GM12878 (cell line): ENCODE measurements around the gene FTO. TPM values are rescaled to one million over a fixed set of nuclear protein-coding genes. Genes with fewer than 3 reads are reported as not detected.

Experiments
- ATAC-seq: fragments of 200-7000 bp; cut with Tn5 transposase; 3 replicates; pipeline ENCODE4 v1.9.1; 2020; ENCODE audit warnings: mild to moderate bottlenecking, moderate library complexity
- BruUV-seq: library from RNA; stranded (reverse); fragments of 400-500 nt; replicated peaks from 2 replicates; lab custom pipeline; 2021; lab: Mats Ljungman, UMichigan
- CTCF ChIA-PET: fragments of 300-600 bp; sonication (Branson Sonifier 250); formaldehyde crosslinking; extraction: SDS; loops from one replicate; lab custom pipeline; 2021; ENCODE audit warnings: inconsistent platforms; lab: Yijun Ruan, JAX
- POLR2A ChIA-PET: fragments of 350-600 bp; formaldehyde crosslinking; extraction: SDS; loops from one replicate; lab custom pipeline; 2021; ENCODE audit warnings: inconsistent platforms; lab: Charles Lee
- RAD21 ChIA-PET: fragments of 300-600 bp; sonication (Branson Sonifier 250); formaldehyde crosslinking; loops from one replicate; lab custom pipeline; 2023; ENCODE audit warnings: antibody characterized with exemption; ENCODE audit not compliant: unreplicated experiment; lab: Charles Lee
- SMC1A ChIA-PET: fragments of 300-600 bp; sonication (Branson Sonifier 250); formaldehyde crosslinking; loops from one replicate; lab custom pipeline; 2023; ENCODE audit not compliant: unreplicated experiment, uncharacterized antibody; lab: Charles Lee
- DNase-seq: peaks from one replicate; pipeline ENCODE4 v3.0.0-alpha.2; 2011; ENCODE audit warnings: low read depth, low spot score
- FAIRE-seq: peaks from 3 replicates; lab custom pipeline; 2011; peaks lifted over from hg19 to GRCh38; lab: Jason Lieb, UNC
- H2AFZ ChIP-seq: 2 replicates; pipeline ENCODE4 v1.6.0; 2011; ENCODE audit warnings: low read depth, low read length, control low read depth; ENCODE audit not compliant: control insufficient read depth
- H3K27ac ChIP-seq: 2 replicates; pipeline ENCODE4 v1.5.1; 2011; ENCODE audit warnings: control low read depth; ENCODE audit not compliant: control insufficient read depth, insufficient read depth
- H3K27me3 ChIP-seq, 2 experiments: replicated peaks in 1 of 2; 2 replicates each; pipeline versions ENCODE4 v1.6.0 to v1.6.1; 2011; ENCODE audit warnings: low read length in 1 of 2; ENCODE audit not compliant: control insufficient read depth in 2 of 2, insufficient read depth in 2 of 2
- H3K36me3 ChIP-seq, 2 experiments: 2 replicates each; pipeline ENCODE4 v1.5.1; 2011; ENCODE audit warnings: low read length in 1 of 2; ENCODE audit not compliant: control insufficient read depth in 2 of 2, insufficient read depth in 2 of 2
- H3K4me1 ChIP-seq: 2 replicates; pipeline ENCODE4 v1.6.1; 2011; ENCODE audit warnings: mild to moderate bottlenecking, low read length, moderate library complexity, mixed read lengths; ENCODE audit not compliant: control insufficient read depth, insufficient read depth
- H3K4me2 ChIP-seq: 2 replicates; pipeline ENCODE4 v1.6.0; 2011; ENCODE audit warnings: control low read depth; ENCODE audit not compliant: control insufficient read depth, insufficient read depth
- H3K4me3 ChIP-seq: fragments of 200-600 bp; sonication (generic); 2 replicates; pipeline ENCODE4 v1.5.1; 2016
- H3K79me2 ChIP-seq: 2 replicates; pipeline ENCODE4 v1.6.0; 2011; ENCODE audit warnings: low read length; ENCODE audit not compliant: control insufficient read depth, insufficient read depth
- H3K9ac ChIP-seq: 2 replicates; pipeline ENCODE4 v1.8.0; 2011; ENCODE audit warnings: low read length, control low read depth, mixed read lengths; ENCODE audit not compliant: control insufficient read depth, insufficient read depth
- H3K9me3 ChIP-seq: replicated peaks from 3 replicates; pipeline ENCODE4 v1.5.1; 2011; ENCODE audit warnings: mild to moderate bottlenecking, low read length; ENCODE audit not compliant: control insufficient read depth, insufficient read depth
- H4K20me1 ChIP-seq: 2 replicates; pipeline ENCODE4 v1.6.0; 2011; ENCODE audit not compliant: control insufficient read depth, insufficient read depth
- E2F4 ChIP-seq: IDR thresholded peaks from 2 replicates; pipeline ENCODE4 v1.6.1; 2012; ENCODE audit warnings: low read depth, low read length, improper control_type of control experiment
- ELK1 ChIP-seq: IDR thresholded peaks from 2 replicates; pipeline ENCODE4 v1.6.1; 2012; ENCODE audit warnings: low read depth, low read length, improper control_type of control experiment
- KDM1A ChIP-seq: fragments of 200-600 bp; sonication (generic); IDR thresholded peaks from 2 replicates; pipeline ENCODE4 v1.6.1; 2016; ENCODE audit warnings: borderline replicate concordance
- NR2F1 ChIP-seq: fragments of 450-650 bp; conservative IDR thresholded peaks from 2 replicates; pipeline ENCODE4 v1.6.1; 2017; ENCODE audit warnings: mild to moderate bottlenecking
- SKIL ChIP-seq: fragments of 450-650 bp; IDR thresholded peaks from 2 replicates; pipeline ENCODE4 v1.6.1; 2017; ENCODE audit warnings: mild to moderate bottlenecking, low read depth, inconsistent platforms; ENCODE audit not compliant: poor library complexity, severe bottlenecking
- WRNIP1 ChIP-seq: IDR thresholded peaks from 2 replicates; pipeline ENCODE4 v1.6.1; 2011; ENCODE audit warnings: low read depth, low read length, improper control_type of control experiment, borderline replicate concordance
- ZBTB4 ChIP-seq: fragments of 450-650 bp; formaldehyde crosslinking; IDR thresholded peaks from 2 replicates; pipeline ENCODE4 v1.4.0; 2022; ENCODE audit warnings: mild to moderate bottlenecking, moderate library complexity
- ZZZ3 ChIP-seq: IDR thresholded peaks from 2 replicates; pipeline ENCODE4 v1.6.1; 2011; ENCODE audit warnings: low read depth; ENCODE audit not compliant: control insufficient read depth, insufficient read length
- WGBS: methylation state at CpG from one replicate; pipeline ENCODE4 v1.1.6; 2016; ENCODE audit warnings: low lambda C conversion rate; ENCODE audit not compliant: insufficient replicate concordance, insufficient coverage; ENCODE audit errors: missing lambda C conversion rate; 5-methylcytosine and 5-hydroxymethylcytosine counted together
- in situ Hi-C: fragments of 300-500 bp; cut with MboI; formaldehyde crosslinking; loops from 9 replicates; pipeline ENCODE4 v1.14.3; 2018; ENCODE audit warnings: mixed read lengths
- intact Hi-C: fragments of 100-400 bp; cut with micrococcal nuclease; formaldehyde crosslinking; loops from one replicate; pipeline ENCODE4 v1.14.2; 2022; ENCODE audit not compliant: unreplicated experiment
- polyA plus RNA-seq, 11 experiments: library from polyadenylated mRNA; depleted of rRNA in 4 of 11; unstranded in 6 of 11; stranded (reverse) in 5 of 11; fragments of >200 nt; fragmentation: Nextera tagmentation in 4 of 11; fragmentation: Illumina TruSeq in 1 of 11; extraction: Ambion mirVana in 4 of 11; extraction: Trizol in 1 of 11; gene quantifications; 1 replicate in 1 of 11; 2 replicates in 10 of 11; pipeline versions ENCODE4 v1.2.1 to v1.2.3, GENCODE V29; 2011 to 2016; ENCODE audit warnings: inconsistent platforms in 2 of 11, missing spikeins in 2 of 11, low read depth in 1 of 11
- total RNA-seq, 4 experiments: library from RNA; depleted of rRNA in 3 of 4; stranded (reverse); fragments of >200 nt in 3 of 4; fragmentation: Illumina TruSeq in 1 of 4; extraction: Trizol in 1 of 4; gene quantifications; 2 replicates each; pipeline versions ENCODE4 v1.2.1 to v1.2.3, GENCODE V29; 2013 to 2021

Gene FTO
- total and polyA plus RNA-seq, 10 of the 15 experiments (the other 5 are each of a cell fraction or from before 2014, with no cell fraction given), result 20.1 to 55.0 (median 47.0) TPM

- no peak for TF ChIP-seq ZZZ3
- no peak for TF ChIP-seq WRNIP1
- no peak for TF ChIP-seq NR2F1
Measured at GRCh38 chr16:53770641-53771040, 66.7 kb downstream of the FTO start (continued).

- FAIRE-seq, result no peak
- Histone ChIP-seq H3K4me1 (peaks cover 6% of the 10 kb centered on the region), H3K4me3 (no peak overlapping the region), H3K27me3 (no peaks in the 10 kb centered on the region), H3K27ac (no peak overlapping the region), H4K20me1 (no peaks in the 10 kb centered on the region), H3K4me2 (no peak overlapping the region), H3K36me3 (no peaks in the 10 kb centered on the region), H2AFZ (no peak overlapping the region), H3K9ac (no peak overlapping the region), H3K79me2 (no peaks in the 10 kb centered on the region), H3K9me3 (no peaks in the 10 kb centered on the region)
- DNase-seq, result no peak
- RAD21 ChIA-PET, result interaction anchor here (1.2 to 1.6 kb wide), 3 partner anchors 69 to 122 kb away, joined by 3 to 4 read pairs (median 3); no protein-coding TSS in a partner anchor
- CTCF ChIA-PET, result interaction anchor here (1.6 to 2.8 kb wide), 5 partner anchors 10 to 1693 kb away, joined by 4 to 19 read pairs (median 6); no protein-coding TSS in a partner anchor
- POLR2A ChIA-PET, result no interaction called here
- SMC1A ChIA-PET, result interaction anchor here (2.4 to 2.6 kb wide), 2 partner anchors 12 to 28 kb away, joined by 7 to 9 read pairs; no protein-coding TSS in a partner anchor
- TF ChIP-seq SKIL (no peak), ZBTB4 (CRISPR knock-in tag) (no peak), E2F4 (no peak), KDM1A (no peak), ELK1 (no peak)
- intact Hi-C loops, result loop anchor here (5.0 to 10.0 kb wide), 3 partner anchors 120 to 513 kb away; partner anchors contain the start of gene IRX3
- in situ Hi-C loops, result no loop called here
- 40% methylated on average over 9 of the region's 9 CpGs for WGBS
- no TSS peak for BruUV-seq
- no peak; the same call in 2 of the 3 replicates for ATAC-seq
Measured at GRCh38 chr16:53771655-53772497, 67.9 kb downstream of the FTO start.
